Neural progenitor cell (in vitro differentiated cells): ENCODE measurements around the gene NXN. TPM values are rescaled to one million over a fixed set of nuclear protein-coding genes. Genes with fewer than 3 reads are reported as not detected.

ENCODE experiments used
- DNase-seq: peaks from one replicate; pipeline ENCODE4 v3.0.0-alpha.2; 2016; ENCODE audit warnings: low spot score
- H2AFZ ChIP-seq: fragments of 200-600 bp; sonication (generic); replicated peaks from 2 replicates; pipeline ENCODE4 v1.6.1; 2016; ENCODE audit warnings: antibody characterized with exemption
- H3F3A ChIP-seq: fragments of 200-600 bp; sonication (generic); 2 replicates; pipeline ENCODE4 v1.6.1; 2016; ENCODE audit warnings: antibody characterized with exemption, low read depth
- H3K27ac ChIP-seq: fragments of 200-600 bp; sonication (generic); 2 replicates; pipeline ENCODE4 v1.5.1; 2016; ENCODE audit warnings: mild to moderate bottlenecking
- H3K27me3 ChIP-seq: fragments of 200-600 bp; sonication (generic); 2 replicates; pipeline ENCODE4 v1.6.1; 2016; ENCODE audit warnings: mild to moderate bottlenecking, moderate library complexity
- H3K36me3 ChIP-seq: fragments of 200-600 bp; sonication (generic); 2 replicates; pipeline ENCODE4 v1.5.1; 2016
- H3K4me1 ChIP-seq: fragments of 200-600 bp; sonication (generic); 2 replicates; pipeline ENCODE4 v1.6.1; 2016; ENCODE audit warnings: mixed run types
- H3K4me2 ChIP-seq: fragments of 200-600 bp; sonication (generic); 2 replicates; pipeline ENCODE4 v1.6.1; 2016
- H3K4me3 ChIP-seq: fragments of 200-600 bp; sonication (generic); 2 replicates; pipeline ENCODE4 v1.5.1; 2016
- H3K79me2 ChIP-seq: fragments of 200-600 bp; sonication (generic); 2 replicates; pipeline ENCODE4 v1.6.1; 2016; ENCODE audit warnings: low read depth
- H3K9ac ChIP-seq: fragments of 200-600 bp; sonication (generic); 2 replicates; pipeline ENCODE4 v1.6.1; 2016
- H3K9me3 ChIP-seq: fragments of 200-600 bp; sonication (generic); 2 replicates; pipeline ENCODE4 v1.5.1; 2016; ENCODE audit warnings: low read depth
- H4K20me1 ChIP-seq: fragments of 200-600 bp; sonication (generic); 2 replicates; pipeline ENCODE4 v1.6.1; 2016; ENCODE audit warnings: low read depth
- H3K27ac Mint-ChIP-seq: 3 replicates; pipeline ENCODE4 v1.8.0; 2021; ENCODE audit warnings: mixed read lengths
- H3K27me3 Mint-ChIP-seq: 2 replicates; pipeline ENCODE4 v1.8.0; 2022; ENCODE audit warnings: low read depth, mild to moderate bottlenecking, inconsistent platforms, moderate library complexity, mixed read lengths; ENCODE audit not compliant: insufficient read depth
- H3K36me3 Mint-ChIP-seq: 3 replicates; pipeline ENCODE4 v1.8.0; 2021; ENCODE audit warnings: mixed read lengths
- H3K4me1 Mint-ChIP-seq: 3 replicates; pipeline ENCODE4 v1.8.0; 2021; ENCODE audit warnings: mixed read lengths
- H3K4me3 Mint-ChIP-seq: 3 replicates; pipeline ENCODE4 v1.8.0; 2021; ENCODE audit warnings: mild to moderate bottlenecking, moderate library complexity, mixed read lengths
- H3K9me3 Mint-ChIP-seq: 3 replicates; pipeline ENCODE4 v1.8.0; 2020; ENCODE audit warnings: mixed read lengths
- CTCF ChIP-seq: fragments of 200-600 bp; sonication (generic); IDR thresholded peaks from 2 replicates; pipeline ENCODE4 v1.5.1; 2017; ENCODE audit warnings: antibody characterized with exemption, mild to moderate bottlenecking
- EZH2 ChIP-seq: fragments of 200-600 bp; sonication (generic); IDR thresholded peaks from 2 replicates; pipeline ENCODE4 v1.6.1; 2017; ENCODE audit warnings: antibody characterized with exemption, mild to moderate bottlenecking, moderate library complexity
- EZH2phosphoT487 ChIP-seq: fragments of 200-600 bp; sonication (generic); IDR thresholded peaks from 2 replicates; pipeline ENCODE4 v1.6.1; 2017; ENCODE audit warnings: antibody characterized with exemption
- total RNA-seq: library from RNA; depleted of rRNA; stranded (reverse); fragments of >200 nt; gene quantifications from 2 replicates; pipeline ENCODE4 v1.2.3, GENCODE V29; 2015; ENCODE audit warnings: low replicate concordance

NXN gene
- total RNA-seq, 1 donor from 2014 or later: 35.9 TPM

- H3K27ac Mint-ChIP-seq: peak overlapping the region; percentile 72
- H3K79me2 ChIP-seq: peaks cover 69% of the 10 kb centered on the region
Measured at GRCh38 chr17:896953-897661, 82.5 kb downstream of the NXN start.

GRCh38 chr17:896454-896853 lies 83.1 kb downstream of the NXN start:
- Mint-ChIP-seq H3K4me1 (peaks cover 35% of the 10 kb centered on the region), H3K27me3 (no peaks in the 10 kb centered on the region), H3K36me3 (peaks cover 28% of the 10 kb centered on the region), H3K27ac (peak overlapping the region; percentile 72), H3K4me3 (no peak overlapping the region), H3K9me3 (peaks cover 12% of the 10 kb centered on the region)
- no peak overlapping the region for H3K4me2 ChIP-seq
- H3K4me3 ChIP-seq: no peak overlapping the region
- H3K4me1 ChIP-seq: peaks cover 19% of the 10 kb centered on the region
- no peak for DNase-seq
- H3F3A ChIP-seq: peaks cover 17% of the 10 kb centered on the region
- no peak overlapping the region for H3K9ac ChIP-seq
- H3K27ac ChIP-seq: no peak overlapping the region
- no peak overlapping the region for H2AFZ ChIP-seq
- peaks cover 10% of the 10 kb centered on the region for H4K20me1 ChIP-seq
- H3K79me2 ChIP-seq: peaks cover 65% of the 10 kb centered on the region
- no peaks in the 10 kb centered on the region for H3K36me3 ChIP-seq
- TF ChIP-seq EZH2 (no peak), CTCF (no peak), EZH2phosphoT487 (no peak)
- no peaks in the 10 kb centered on the region for H3K27me3 ChIP-seq
- H3K9me3 ChIP-seq: no peaks in the 10 kb centered on the region

More at GRCh38 chr17:896953-897661, 82.5 kb downstream of the NXN start:
- no peak overlapping the region for H3K27ac ChIP-seq
- H3K4me3 Mint-ChIP-seq: no peak overlapping the region
- H3K27me3 ChIP-seq: no peaks in the 10 kb centered on the region
- no peak overlapping the region for H3K9ac ChIP-seq
- H3F3A ChIP-seq: peaks cover 18% of the 10 kb centered on the region
- DNase-seq: no peak
- TF ChIP-seq CTCF (no peak), EZH2phosphoT487 (no peak), EZH2 (no peak)
- H3K9me3 ChIP-seq: no peaks in the 10 kb centered on the region
- H3K9me3 Mint-ChIP-seq: peaks cover 12% of the 10 kb centered on the region
- H2AFZ ChIP-seq: no peak overlapping the region
- peaks cover 21% of the 10 kb centered on the region for H3K4me1 ChIP-seq
- peaks cover 38% of the 10 kb centered on the region for H3K4me1 Mint-ChIP-seq
- H3K36me3 Mint-ChIP-seq: peaks cover 31% of the 10 kb centered on the region
- H4K20me1 ChIP-seq: peaks cover 13% of the 10 kb centered on the region
- H3K27me3 Mint-ChIP-seq: peaks cover under 1% of the 10 kb centered on the region
- H3K4me2 ChIP-seq: no peak overlapping the region
- no peaks in the 10 kb centered on the region for H3K36me3 ChIP-seq
- no peak overlapping the region for H3K4me3 ChIP-seq

- H3K27me3 ChIP-seq: no peaks in the 10 kb centered on the region
- H2AFZ ChIP-seq: no peak overlapping the region
- H4K20me1 ChIP-seq: peaks cover 23% of the 10 kb centered on the region
- H3K27ac Mint-ChIP-seq: peak overlapping the region; percentile 63
- no peaks in the 10 kb centered on the region for H3K9me3 ChIP-seq
- peaks cover 16% of the 10 kb centered on the region for H3F3A ChIP-seq
- TF ChIP-seq EZH2phosphoT487 (no peak), CTCF (no peak), EZH2 (no peak)
- no peak overlapping the region for H3K9ac ChIP-seq
- H3K36me3 ChIP-seq: no peaks in the 10 kb centered on the region
- H3K9me3 Mint-ChIP-seq: peaks cover 9% of the 10 kb centered on the region
- peaks cover 64% of the 10 kb centered on the region for H3K79me2 ChIP-seq
- peaks cover 4% of the 10 kb centered on the region for H3K27me3 Mint-ChIP-seq
- no peak for DNase-seq
- H3K4me2 ChIP-seq: no peak overlapping the region
- peaks cover 19% of the 10 kb centered on the region for H3K36me3 Mint-ChIP-seq
- H3K4me3 Mint-ChIP-seq: no peak overlapping the region
- no peak overlapping the region for H3K4me3 ChIP-seq
- H3K4me1 Mint-ChIP-seq: peaks cover 40% of the 10 kb centered on the region
- H3K4me1 ChIP-seq: peaks cover 14% of the 10 kb centered on the region
- no peak overlapping the region for H3K27ac ChIP-seq
Measured at GRCh38 chr17:892958-893357, 86.6 kb downstream of the NXN start.
